SK-N-MC (cell line): ENCODE measurements around the gene CFAP141.

Experiments used
- EZH2 ChIP-seq: fragments of 200-600 bp; sonication (generic); IDR thresholded peaks from one replicate; pipeline ENCODE4 v1.6.1; 2017; ENCODE audit warnings: antibody characterized with exemption
- FOXP2 ChIP-seq: optimal IDR thresholded peaks from 2 replicates; pipeline ENCODE3; 2011; ENCODE audit warnings: mild to moderate bottlenecking, moderate library complexity; ENCODE audit not compliant: insufficient read depth; ENCODE audit errors: extremely low read length, control extremely low read depth
- POLR2AphosphoS5 ChIP-seq: IDR thresholded peaks from 2 replicates; pipeline ENCODE4 v1.6.1; 2012; ENCODE audit warnings: mild to moderate bottlenecking, low read depth, low read length, borderline replicate concordance

DNA sequence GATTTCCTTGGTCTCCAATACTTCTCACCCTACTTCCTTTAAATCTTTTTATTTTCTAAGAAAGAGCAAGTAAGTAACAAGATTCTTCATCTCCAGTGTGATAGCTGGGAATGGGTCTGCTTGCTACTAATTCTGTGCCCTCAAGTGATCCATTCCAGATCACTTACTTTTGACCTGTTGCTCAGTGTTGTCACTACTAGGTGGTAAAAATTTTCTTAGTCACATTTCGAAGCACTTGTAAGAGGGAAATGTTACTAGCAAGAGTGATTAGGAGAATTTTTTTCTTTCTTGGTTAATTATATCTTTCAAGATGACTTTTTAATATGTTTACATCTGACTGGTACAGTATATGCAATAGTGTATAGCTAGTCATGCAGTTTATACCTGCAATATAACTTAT, 16.8 kb upstream of the CFAP141 start:
- TF ChIP-seq POLR2AphosphoS5, result no peak
- TF ChIP-seq EZH2, result no peak
- TF ChIP-seq FOXP2, result no peak
